ENCODE results near the gene FGR. TPM values are rescaled to one million over a fixed set of nuclear protein-coding genes. Genes with fewer than 3 reads are reported as not detected.
"Not testable (repeated sequence)": the region's sequence is repeated elsewhere in the genome, so short reads cannot be mapped to it uniquely, and the experiment has no call there.

The FGR gene
- polyA plus RNA-seq, 3 donors: 371 to 1,340 (median 571) TPM

DNA sequence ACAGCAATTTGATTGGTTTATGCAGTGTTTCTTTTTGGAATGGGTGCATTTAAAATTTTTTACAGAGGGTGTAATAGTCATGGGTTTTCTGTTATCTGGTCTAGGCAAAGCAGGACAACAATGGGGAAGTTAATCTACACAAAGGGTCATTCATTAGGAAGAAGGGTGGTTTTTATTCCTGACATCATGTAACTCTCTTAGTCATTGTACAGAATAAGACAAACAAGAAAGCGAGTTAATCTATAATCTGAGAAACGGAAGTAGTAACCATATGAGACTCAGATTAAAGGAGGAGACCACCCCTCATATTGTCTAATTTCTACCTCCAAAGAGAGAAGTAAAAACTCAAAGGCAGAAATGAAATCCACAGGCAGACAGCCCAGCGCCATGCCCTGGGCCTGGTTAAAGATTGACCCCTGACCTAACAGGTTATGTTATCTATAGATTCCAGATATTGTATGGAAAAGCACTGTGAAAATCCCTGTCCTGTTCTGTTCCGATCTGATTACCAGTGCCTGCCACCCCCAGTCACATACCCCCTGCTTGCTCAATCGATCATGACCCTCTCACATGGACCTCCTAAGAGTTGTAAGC is 47.5 kb upstream of the FGR start:
- Mint-ChIP-seq H3K4me3 (no peak overlapping the region), H3K9me3 (peaks cover 20 to 38% (median 34%) of the 10 kb centered on the region in 7 donors), H3K27ac (no peak overlapping the region), H3K27me3 (ENCODE audit: low read depth in 3 of 3) (peaks cover 0 to 3% (median 3%) of the 10 kb centered on the region in 3 donors), H3K4me1 (no peaks in the 10 kb centered on the region), H3K36me3 (peaks cover 0 to 7% of the 10 kb centered on the region in 2 donors)
- Histone ChIP-seq H3K79me2 (ENCODE audit: insufficient read depth, low read length) (no peaks in the 10 kb centered on the region), H3K4me1 (ENCODE audit: control insufficient read depth in 1 of 2, insufficient read depth in 2 of 2, low read length in 2 of 2) (no peaks in the 10 kb centered on the region), H3K27ac (ENCODE audit: low read depth in 1 of 2, low read length in 2 of 2) (no peak overlapping the region), H3K9ac (ENCODE audit: insufficient read depth, low read length, poor library complexity, severe bottlenecking) (no peak overlapping the region), H3K27me3 (ENCODE audit: control insufficient read depth in 2 of 2, insufficient read depth in 2 of 2, low read length in 2 of 2) (no peaks in the 10 kb centered on the region), H2AFZ (ENCODE audit: insufficient read depth, low read depth, low read length, poor library complexity, severe bottlenecking) (no peak overlapping the region), H3K4me2 (replicated peaks; ENCODE audit: extremely low read depth, low read length, poor library complexity, severe bottlenecking) (no peak overlapping the region), H4K20me1 (ENCODE audit: insufficient read depth, low read length) (no peaks in the 10 kb centered on the region), H3K4me3 (replicated peaks in 1 of 3; ENCODE audit: low read depth in 2 of 3, low read length in 3 of 3) (no peak overlapping the region), H3K9me3 (replicated peaks in 1 of 2; ENCODE audit: control insufficient read depth in 1 of 2, insufficient read depth in 1 of 2, low read length in 2 of 2) (peaks cover 25 to 26% of the 10 kb centered on the region in 2 donors), H3K36me3 (replicated peaks in 1 of 2; ENCODE audit: control insufficient read depth in 1 of 2, insufficient read depth in 2 of 2, low read length in 2 of 2) (no peaks in the 10 kb centered on the region)
- intact Hi-C loops (cut with micrococcal nuclease): no loop called here
- DNase-seq: no peak
- 89% methylated on average over 2 of the region's 5 CpGs for WGBS (ENCODE audit: insufficient coverage)
- TF ChIP-seq, protein P1, sequence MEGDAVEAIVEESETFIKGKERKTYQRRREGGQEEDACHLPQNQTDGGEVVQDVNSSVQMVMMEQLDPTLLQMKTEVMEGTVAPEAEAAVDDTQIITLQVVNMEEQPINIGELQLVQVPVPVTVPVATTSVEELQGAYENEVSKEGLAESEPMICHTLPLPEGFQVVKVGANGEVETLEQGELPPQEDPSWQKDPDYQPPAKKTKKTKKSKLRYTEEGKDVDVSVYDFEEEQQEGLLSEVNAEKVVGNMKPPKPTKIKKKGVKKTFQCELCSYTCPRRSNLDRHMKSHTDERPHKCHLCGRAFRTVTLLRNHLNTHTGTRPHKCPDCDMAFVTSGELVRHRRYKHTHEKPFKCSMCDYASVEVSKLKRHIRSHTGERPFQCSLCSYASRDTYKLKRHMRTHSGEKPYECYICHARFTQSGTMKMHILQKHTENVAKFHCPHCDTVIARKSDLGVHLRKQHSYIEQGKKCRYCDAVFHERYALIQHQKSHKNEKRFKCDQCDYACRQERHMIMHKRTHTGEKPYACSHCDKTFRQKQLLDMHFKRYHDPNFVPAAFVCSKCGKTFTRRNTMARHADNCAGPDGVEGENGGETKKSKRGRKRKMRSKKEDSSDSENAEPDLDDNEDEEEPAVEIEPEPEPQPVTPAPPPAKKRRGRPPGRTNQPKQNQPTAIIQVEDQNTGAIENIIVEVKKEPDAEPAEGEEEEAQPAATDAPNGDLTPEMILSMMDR (IDR thresholded peaks at IDR 0.05): no peak

GRCh38 chr1:27681580-27681979 is 46.6 kb upstream of the FGR start:
- H3K4me3 Mint-ChIP-seq; H3K36me3 ChIP-seq (replicated peaks in 1 of 2; ENCODE audit: control insufficient read depth in 1 of 2, insufficient read depth in 2 of 2, low read length in 2 of 2); H3K27me3 Mint-ChIP-seq (ENCODE audit: low read depth in 3 of 3); H2AFZ ChIP-seq (ENCODE audit: insufficient read depth, low read depth, low read length, poor library complexity, severe bottlenecking); H3K79me2 ChIP-seq (ENCODE audit: insufficient read depth, low read length); H3K4me2 ChIP-seq (replicated peaks; ENCODE audit: extremely low read depth, low read length, poor library complexity, severe bottlenecking); H4K20me1 ChIP-seq (ENCODE audit: insufficient read depth, low read length); H3K4me3 ChIP-seq (replicated peaks in 1 of 3; ENCODE audit: low read depth in 2 of 3, low read length in 3 of 3); intact Hi-C loops (cut with micrococcal nuclease); DNase-seq; H3K9ac ChIP-seq (ENCODE audit: insufficient read depth, low read length, poor library complexity, severe bottlenecking); H3K27me3 ChIP-seq (ENCODE audit: control insufficient read depth in 2 of 2, insufficient read depth in 2 of 2, low read length in 2 of 2); H3K4me1 Mint-ChIP-seq; H3K4me1 ChIP-seq (ENCODE audit: control insufficient read depth in 1 of 2, insufficient read depth in 2 of 2, low read length in 2 of 2); H3K27ac ChIP-seq (ENCODE audit: low read depth in 1 of 2, low read length in 2 of 2); H3K36me3 Mint-ChIP-seq: not testable (repeated sequence)
- Mint-ChIP-seq H3K27ac (peak overlapping the region in 1 of 7 donors; percentile 23), H3K9me3 (peaks cover 20 to 38% (median 34%) of the 10 kb centered on the region in 7 donors)
- peaks cover 25 to 26% of the 10 kb centered on the region in 2 donors for H3K9me3 ChIP-seq (replicated peaks in 1 of 2; ENCODE audit: control insufficient read depth in 1 of 2, insufficient read depth in 1 of 2, low read length in 2 of 2)
- WGBS (ENCODE audit: insufficient coverage): no CpG with 5 or more reads among the region's 4 CpGs

GRCh38 chr1:27680225-27680791 is 45.3 kb upstream of the FGR start:
- H3K4me3 Mint-ChIP-seq; H3K4me1 ChIP-seq (ENCODE audit: control insufficient read depth in 1 of 2, insufficient read depth in 2 of 2, low read length in 2 of 2); H2AFZ ChIP-seq (ENCODE audit: insufficient read depth, low read depth, low read length, poor library complexity, severe bottlenecking); H3K79me2 ChIP-seq (ENCODE audit: insufficient read depth, low read length); H4K20me1 ChIP-seq (ENCODE audit: insufficient read depth, low read length); intact Hi-C loops (cut with micrococcal nuclease); H3K27me3 ChIP-seq (ENCODE audit: control insufficient read depth in 2 of 2, insufficient read depth in 2 of 2, low read length in 2 of 2); H3K27me3 Mint-ChIP-seq (ENCODE audit: low read depth in 3 of 3); H3K36me3 ChIP-seq (replicated peaks in 1 of 2; ENCODE audit: control insufficient read depth in 1 of 2, insufficient read depth in 2 of 2, low read length in 2 of 2); H3K4me3 ChIP-seq (replicated peaks in 1 of 3; ENCODE audit: low read depth in 2 of 3, low read length in 3 of 3); H3K36me3 Mint-ChIP-seq; DNase-seq; H3K27ac ChIP-seq (ENCODE audit: low read depth in 1 of 2, low read length in 2 of 2); H3K27ac Mint-ChIP-seq; H3K4me1 Mint-ChIP-seq; H3K9ac ChIP-seq (ENCODE audit: insufficient read depth, low read length, poor library complexity, severe bottlenecking); H3K4me2 ChIP-seq (replicated peaks; ENCODE audit: extremely low read depth, low read length, poor library complexity, severe bottlenecking): not testable (repeated sequence)
- no CpG with 5 or more reads among the region's 2 CpGs for WGBS (ENCODE audit: insufficient coverage)
- H3K9me3 ChIP-seq (replicated peaks in 1 of 2; ENCODE audit: control insufficient read depth in 1 of 2, insufficient read depth in 1 of 2, low read length in 2 of 2): peaks cover 25 to 26% of the 10 kb centered on the region in 2 donors
- H3K9me3 Mint-ChIP-seq: peaks cover 20 to 38% (median 34%) of the 10 kb centered on the region in 7 donors

Measured in CD14-positive monocyte (primary cell).